A673 (cell line): Measurements from ENCODE around the gene SVIL.

Source experiments
- EZH2 ChIP-seq: fragments of 200-600 bp; sonication (generic); IDR thresholded peaks from 2 replicates; pipeline ENCODE4 v1.6.1; 2017; ENCODE audit warnings: borderline replicate concordance, low read depth, mild to moderate bottlenecking, mixed read lengths, antibody characterized with exemption, low read length; ENCODE audit not compliant: poor library complexity, severe bottlenecking
- TF ChIP-seq, protein P1 (sequence below): fragments of 300-800, 200-600 bp; sonication (generic); conservative IDR thresholded peaks from 2 replicates; pipeline ENCODE4 v1.5.1; 2017; ENCODE audit warnings: low read depth, mild to moderate bottlenecking, antibody characterized with exemption, low read length, moderate library complexity, mixed read lengths

DNA sequence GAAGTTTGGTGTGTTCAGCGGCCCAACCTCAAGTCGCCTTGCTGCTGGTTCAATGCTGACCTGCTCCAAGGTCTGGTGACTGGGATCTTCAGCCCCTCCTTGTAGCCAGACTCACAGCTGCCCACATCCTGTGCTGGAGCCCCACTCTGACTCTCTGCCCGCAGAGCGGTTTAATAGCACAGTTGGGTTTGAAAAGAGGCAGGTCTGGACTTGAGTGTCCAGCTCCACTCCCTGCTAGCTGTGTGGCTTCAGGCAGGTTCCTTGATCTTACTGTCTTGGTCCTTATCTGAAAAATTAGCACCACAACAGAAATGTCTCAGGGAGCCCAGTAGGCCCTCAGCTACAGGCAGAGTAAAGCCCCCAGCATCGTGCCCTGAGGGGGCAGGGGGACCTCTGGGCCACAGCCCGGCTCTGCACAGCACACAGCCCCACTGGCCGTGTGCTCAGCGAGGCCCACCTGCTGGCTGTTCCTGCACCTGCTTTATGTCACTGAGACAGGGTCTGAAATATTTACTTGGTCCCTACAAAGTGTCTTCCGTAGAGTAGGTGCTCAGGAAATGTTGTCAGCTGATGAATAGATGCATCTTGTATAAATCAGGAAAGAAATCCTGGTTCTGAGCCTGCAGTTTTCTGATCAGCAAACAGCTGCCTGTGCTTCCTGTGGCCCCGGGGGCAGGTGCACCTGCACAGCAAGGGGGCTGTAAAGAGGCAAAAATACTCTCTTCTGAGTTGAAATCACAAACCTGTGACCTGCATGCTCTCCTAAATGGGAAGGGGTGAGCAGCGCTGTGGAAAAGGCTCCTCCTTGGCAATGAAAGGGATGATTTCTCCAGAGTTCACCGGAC lies 155.5 kb downstream of the SVIL start:
- TF ChIP-seq, protein P1, sequence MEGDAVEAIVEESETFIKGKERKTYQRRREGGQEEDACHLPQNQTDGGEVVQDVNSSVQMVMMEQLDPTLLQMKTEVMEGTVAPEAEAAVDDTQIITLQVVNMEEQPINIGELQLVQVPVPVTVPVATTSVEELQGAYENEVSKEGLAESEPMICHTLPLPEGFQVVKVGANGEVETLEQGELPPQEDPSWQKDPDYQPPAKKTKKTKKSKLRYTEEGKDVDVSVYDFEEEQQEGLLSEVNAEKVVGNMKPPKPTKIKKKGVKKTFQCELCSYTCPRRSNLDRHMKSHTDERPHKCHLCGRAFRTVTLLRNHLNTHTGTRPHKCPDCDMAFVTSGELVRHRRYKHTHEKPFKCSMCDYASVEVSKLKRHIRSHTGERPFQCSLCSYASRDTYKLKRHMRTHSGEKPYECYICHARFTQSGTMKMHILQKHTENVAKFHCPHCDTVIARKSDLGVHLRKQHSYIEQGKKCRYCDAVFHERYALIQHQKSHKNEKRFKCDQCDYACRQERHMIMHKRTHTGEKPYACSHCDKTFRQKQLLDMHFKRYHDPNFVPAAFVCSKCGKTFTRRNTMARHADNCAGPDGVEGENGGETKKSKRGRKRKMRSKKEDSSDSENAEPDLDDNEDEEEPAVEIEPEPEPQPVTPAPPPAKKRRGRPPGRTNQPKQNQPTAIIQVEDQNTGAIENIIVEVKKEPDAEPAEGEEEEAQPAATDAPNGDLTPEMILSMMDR, result no peak
- no peak for TF ChIP-seq EZH2
